IMR-90 (cell line): Measurements from ENCODE around the gene EGFR. TPM values are rescaled to one million over a fixed set of nuclear protein-coding genes. Genes with fewer than 3 reads are reported as not detected.

Experiments used
- ATAC-seq: fragments of 200-7000 bp; cut with Tn5 transposase; 2 replicates; pipeline ENCODE4 v1.9.1; 2020; ENCODE audit warnings: low read depth, mild to moderate bottlenecking, moderate library complexity
- BruUV-seq: library from RNA; stranded (reverse); fragments of 400-500 nt; replicated peaks from 2 replicates; lab custom pipeline; 2021; lab: Mats Ljungman, UMichigan
- CTCF ChIA-PET: fragments of 300-600 bp; formaldehyde crosslinking; extraction: SDS; loops from one replicate; lab custom pipeline; 2021; ENCODE audit warnings: antibody characterized with exemption; lab: Yijun Ruan, JAX
- POLR2A ChIA-PET: fragments of 300-600 bp; sonication (Branson Sonifier 250); formaldehyde crosslinking; loops from one replicate; lab custom pipeline; 2022; ENCODE audit warnings: antibody characterized with exemption; ENCODE audit not compliant: unreplicated experiment; lab: Charles Lee
- DNase-seq: peaks from one replicate; pipeline ENCODE4 v3.0.0; 2013
- H2AFZ ChIP-seq: replicated peaks from 2 replicates; pipeline ENCODE3; 2013; ENCODE audit warnings: low read length, mild to moderate bottlenecking; ENCODE audit not compliant: poor library complexity
- H2AK5ac ChIP-seq: 2 replicates; pipeline ENCODE4 v1.6.1; 2013; ENCODE audit warnings: low read depth, low read length, inconsistent platforms
- H2AK9ac ChIP-seq: replicated peaks from 2 replicates; pipeline ENCODE3; 2013; ENCODE audit warnings: mild to moderate bottlenecking, low read depth, low read length, moderate library complexity; ENCODE audit not compliant: poor library complexity
- H2BK120ac ChIP-seq: 2 replicates; pipeline ENCODE4 v1.6.1; 2013; ENCODE audit warnings: low read depth, low read length, inconsistent platforms
- H2BK15ac ChIP-seq: 3 replicates; pipeline ENCODE4 v1.6.1; 2013; ENCODE audit warnings: low read depth, low read length, inconsistent platforms
- H2BK20ac ChIP-seq: 2 replicates; pipeline ENCODE4 v1.6.1; 2013; ENCODE audit warnings: low read depth, mild to moderate bottlenecking, inconsistent platforms, low read length, moderate library complexity
- H2BK5ac ChIP-seq: 2 replicates; pipeline ENCODE4 v1.6.1; 2013; ENCODE audit warnings: mild to moderate bottlenecking, low read depth, low read length, inconsistent platforms; ENCODE audit not compliant: poor library complexity, severe bottlenecking
- H3K14ac ChIP-seq: replicated peaks from 2 replicates; pipeline ENCODE4 v1.6.1; 2013; ENCODE audit warnings: low read depth, low read length, inconsistent platforms
- H3K18ac ChIP-seq: 2 replicates; pipeline ENCODE4 v1.6.1; 2013; ENCODE audit warnings: low read depth, low read length, control low read depth
- H3K23ac ChIP-seq: 2 replicates; pipeline ENCODE4 v1.6.1; 2013; ENCODE audit warnings: low read depth, low read length, inconsistent platforms
- H3K27ac ChIP-seq: 2 replicates; pipeline ENCODE4 v1.5.1; 2013; ENCODE audit warnings: mild to moderate bottlenecking, control low read depth, low read length; ENCODE audit not compliant: insufficient read depth
- H3K27me3 ChIP-seq: 2 replicates; pipeline ENCODE4 v1.6.1; 2013; ENCODE audit warnings: low read length; ENCODE audit not compliant: control insufficient read depth, insufficient read depth
- H3K36me3 ChIP-seq: 2 replicates; pipeline ENCODE4 v1.6.1; 2013; ENCODE audit warnings: low read length, mixed read lengths; ENCODE audit not compliant: control insufficient read depth, insufficient read depth
- H3K4ac ChIP-seq: 2 replicates; pipeline ENCODE4 v1.6.1; 2013; ENCODE audit warnings: low read depth, low read length, inconsistent platforms
- H3K4me1 ChIP-seq: 2 replicates; pipeline ENCODE4 v1.6.1; 2013; ENCODE audit warnings: low read length, mixed read lengths; ENCODE audit not compliant: control insufficient read depth, insufficient read depth
- H3K4me2 ChIP-seq: 2 replicates; pipeline ENCODE4 v1.6.1; 2013; ENCODE audit warnings: low read depth, mild to moderate bottlenecking, control low read depth, low read length, moderate library complexity
- H3K4me3 ChIP-seq: 2 replicates; pipeline ENCODE4 v1.5.1; 2013; ENCODE audit warnings: low read depth, mild to moderate bottlenecking, control low read depth, low read length, moderate library complexity; ENCODE audit not compliant: insufficient read depth
- H3K56ac ChIP-seq: 2 replicates; pipeline ENCODE4 v1.6.1; 2013; ENCODE audit warnings: low read length, inconsistent platforms; ENCODE audit not compliant: insufficient read depth; ENCODE audit errors: extremely low read depth
- H3K79me1 ChIP-seq, 2 experiments: 2 replicates each; pipeline ENCODE4 v1.6.1; 2013; ENCODE audit warnings: low read length in 2 of 2, inconsistent platforms in 1 of 2, low read depth in 1 of 2
- H3K9ac ChIP-seq: 2 replicates; pipeline ENCODE4 v1.6.1; 2013; ENCODE audit warnings: low read depth, low read length, control low read depth
- H3K9me1 ChIP-seq: 2 replicates; pipeline ENCODE4 v1.6.1; 2013; ENCODE audit warnings: low read length, inconsistent platforms; ENCODE audit not compliant: insufficient read depth
- H3K9me3 ChIP-seq: 2 replicates; pipeline ENCODE4 v1.6.1; 2013; ENCODE audit warnings: low read length; ENCODE audit not compliant: control insufficient read depth, insufficient read depth
- H4K20me1 ChIP-seq: 2 replicates; pipeline ENCODE4 v1.6.1; 2013; ENCODE audit warnings: low read length, inconsistent platforms; ENCODE audit not compliant: insufficient read depth
- H4K5ac ChIP-seq: 2 replicates; pipeline ENCODE4 v1.6.1; 2013; ENCODE audit warnings: mild to moderate bottlenecking, low read depth, low read length, control low read depth
- H4K8ac ChIP-seq, 2 experiments: 2 replicates each; pipeline ENCODE4 v1.6.1; 2013; ENCODE audit warnings: low read depth in 2 of 2, low read length in 2 of 2, control low read depth in 1 of 2, inconsistent platforms in 1 of 2
- H4K91ac ChIP-seq: 2 replicates; pipeline ENCODE4 v1.6.1; 2013; ENCODE audit warnings: low read depth, low read length, inconsistent platforms; ENCODE audit not compliant: insufficient read depth
- BHLHE40 ChIP-seq: fragments of 150-350 bp; IDR thresholded peaks from 2 replicates; pipeline ENCODE4 v1.6.1; 2016; ENCODE audit warnings: mild to moderate bottlenecking, low read depth, low read length
- CEBPB ChIP-seq: IDR thresholded peaks from 2 replicates; pipeline ENCODE4 v1.6.1; 2012; ENCODE audit warnings: low read depth, low read length, improper control_type of control experiment
- ELK1 ChIP-seq: fragments of 150-350 bp; IDR thresholded peaks from 2 replicates; pipeline ENCODE4 v1.6.1; 2016; ENCODE audit warnings: low read depth, mild to moderate bottlenecking, low read length, moderate library complexity, borderline replicate concordance
- MAZ ChIP-seq: IDR thresholded peaks from 2 replicates; pipeline ENCODE4 v1.6.1; 2012; ENCODE audit warnings: low read depth, mild to moderate bottlenecking, low read length, improper control_type of control experiment, moderate library complexity, borderline replicate concordance
- MXI1 ChIP-seq: IDR thresholded peaks from 2 replicates; pipeline ENCODE4 v1.6.1; 2012; ENCODE audit warnings: low read depth, mild to moderate bottlenecking, low read length, moderate library complexity, borderline replicate concordance
- NFE2L2 ChIP-seq: fragments of 150-350 bp; IDR thresholded peaks from 2 replicates; pipeline ENCODE4 v1.6.1; 2016; ENCODE audit warnings: low read depth, mild to moderate bottlenecking, low read length
- POLR2A ChIP-seq: IDR thresholded peaks from 2 replicates; pipeline ENCODE4 v1.6.1; 2012; ENCODE audit warnings: mild to moderate bottlenecking, low read depth, low read length
- RAD21 ChIP-seq: IDR thresholded peaks from 2 replicates; pipeline ENCODE4 v1.6.1; 2012; ENCODE audit warnings: low read length, improper control_type of control experiment
- RFX5 ChIP-seq: IDR thresholded peaks from 2 replicates; pipeline ENCODE4 v1.8.0; 2012; ENCODE audit warnings: low read depth, mild to moderate bottlenecking, low read length, moderate library complexity
- WGBS, 2 experiments: methylation state at CpG; one replicate each; pipeline versions ENCODE4 v1.1.5 to v1.1.7; 2013; ENCODE audit warnings: missing lambda C conversion rate in 2 of 2; ENCODE audit not compliant: insufficient read length in 1 of 2; ENCODE audit errors: extremely low coverage in 2 of 2; 5-methylcytosine and 5-hydroxymethylcytosine counted together
- dilution Hi-C: fragments of 300-500 bp; cut with HindIII; formaldehyde crosslinking; loops from one replicate; pipeline ENCODE4 v1.14.3; 2018; ENCODE audit warnings: low sequenced_read_pairs; ENCODE audit not compliant: unreplicated experiment
- in situ Hi-C: fragments of 300-500 bp; cut with MboI; formaldehyde crosslinking; loops from 3 replicates; pipeline ENCODE4 v1.14.3; 2019; ENCODE audit warnings: low sequenced_read_pairs, inconsistent platforms, mixed read lengths
- intact Hi-C: fragments of 100-400 bp; cut with micrococcal nuclease; formaldehyde crosslinking; loops from 2 replicates; pipeline ENCODE4 v1.10.0; 2022
- polyA plus RNA-seq, 3 experiments: library from polyadenylated mRNA; depleted of rRNA; stranded (reverse); fragments of >200 nt; gene quantifications; 2 replicates each; pipeline ENCODE4 v1.2.3, GENCODE V29; 2012; ENCODE audit warnings: low replicate concordance in 1 of 3
- total RNA-seq: library from RNA; depleted of rRNA; stranded (reverse); fragments of >200 nt; gene quantifications from 2 replicates; pipeline ENCODE4 v1.2.3, GENCODE V29; 2012
- TF ChIP-seq, protein P1 (sequence below): fragments of 150-350 bp; IDR thresholded peaks from 2 replicates; pipeline ENCODE4 v1.6.1; 2017; ENCODE audit warnings: mild to moderate bottlenecking, antibody characterized with exemption, low read length, low read depth
- TF ChIP-seq, protein P2 (sequence below): conservative IDR thresholded peaks from 2 replicates; pipeline ENCODE4 v1.5.1; 2012; ENCODE audit warnings: mild to moderate bottlenecking, low read depth, low read length, improper control_type of control experiment

EGFR gene
- total and polyA plus RNA-seq, 2 of the 4 experiments (the other 2 are of a cell fraction) = 36.9 to 60.4 TPM

DNA sequence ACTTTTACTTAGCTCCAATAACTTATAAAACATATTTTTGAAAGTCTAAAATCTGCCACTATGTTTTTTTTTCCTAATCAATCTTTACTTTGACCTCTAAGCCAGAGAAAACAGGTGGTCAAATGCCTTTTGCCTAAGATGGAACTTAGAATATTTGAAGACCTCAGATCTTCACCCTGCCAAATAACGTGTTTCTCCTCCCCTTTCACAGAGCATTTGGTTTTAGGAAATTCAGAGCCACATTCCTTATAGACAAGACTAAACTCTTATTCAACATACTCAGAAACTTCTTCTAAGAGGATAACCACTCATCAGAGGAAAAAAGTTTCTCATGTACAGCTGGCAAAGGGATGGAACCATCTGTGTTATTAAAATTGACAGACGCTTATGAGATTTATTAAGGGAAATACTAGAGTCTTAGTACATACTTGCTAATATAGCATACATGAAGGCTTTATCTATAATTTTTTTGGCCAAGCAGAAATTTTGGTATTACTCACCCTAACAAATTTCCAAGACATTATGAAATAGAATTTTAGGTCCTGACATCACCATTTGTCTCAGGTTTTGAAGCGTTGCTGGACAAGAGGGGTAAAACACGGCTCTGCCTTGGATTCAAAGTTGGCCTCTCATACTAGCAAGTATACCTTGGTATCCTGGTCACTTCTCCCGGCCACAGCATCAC is 2.6 kb upstream of the EGFR start:
- Histone ChIP-seq H2AFZ (no peak overlapping the region), H4K20me1 (peaks cover 14% of the 10 kb centered on the region), H3K9me1 (peaks cover 6% of the 10 kb centered on the region; the same call in 1 of the 2 replicates), H3K14ac (no peak overlapping the region; the same call in 1 of the 2 replicates), H3K79me1 (peaks cover 4 to 20% of the 10 kb centered on the region in 2 experiments; a peak in 3 of 4 replicates), H3K18ac (no peak overlapping the region), H3K4me2 (no peak overlapping the region), H3K4me3 (no peak overlapping the region), H2BK20ac (no peak overlapping the region), H3K56ac (no peak overlapping the region), H4K91ac (no peak overlapping the region; the same call in 1 of the 2 replicates), H3K27ac (no peak overlapping the region), H4K5ac (no peak overlapping the region), H3K4me1 (peaks cover 6% of the 10 kb centered on the region), H2BK15ac (no peak overlapping the region; the same call in 2 of the 3 replicates), H3K27me3 (no peaks in the 10 kb centered on the region), H3K4ac (0 out of 2 replicates have a peak overlapping the region, but pooled peaks have one; percentile 7), H2BK5ac (no peak overlapping the region), H3K23ac (0 out of 2 replicates have a peak overlapping the region, but pooled peaks have one; percentile 14), H3K9ac (no peak overlapping the region), H4K8ac (0 out of 4 replicates have a peak overlapping the region, but pooled peaks of 1 of the 2 experiments have one; percentile 36), H3K36me3 (no peaks in the 10 kb centered on the region), H3K9me3 (0 out of 2 replicates have a peak, but pooled peaks cover 2% of the 10 kb centered on the region), H2AK5ac (0 out of 2 replicates have a peak overlapping the region, but pooled peaks have one; percentile 14), H2BK120ac (no peak overlapping the region; the same call in 1 of the 2 replicates), H2AK9ac (no peak overlapping the region)
- 82% methylated on average over 2 of the region's 5 CpGs; no CpG with 5 or more reads in 1 of the 2 experiments for WGBS, 2 experiments
- BruUV-seq = no TSS peak
- POLR2A ChIA-PET = no interaction called here
- ATAC-seq (no peak), DNase-seq (no peak)
- dilution Hi-C loops = no loop called here
- CTCF ChIA-PET = interaction anchor here (0.6 kb wide), 1 partner anchor 71 kb away, joined by 3 read pairs; no protein-coding TSS in a partner anchor
- in situ Hi-C loops = loop anchor here (10.0 kb wide), 1 partner anchor 231 kb away; no protein-coding TSS in a partner anchor
- TF ChIP-seq, protein P1, sequence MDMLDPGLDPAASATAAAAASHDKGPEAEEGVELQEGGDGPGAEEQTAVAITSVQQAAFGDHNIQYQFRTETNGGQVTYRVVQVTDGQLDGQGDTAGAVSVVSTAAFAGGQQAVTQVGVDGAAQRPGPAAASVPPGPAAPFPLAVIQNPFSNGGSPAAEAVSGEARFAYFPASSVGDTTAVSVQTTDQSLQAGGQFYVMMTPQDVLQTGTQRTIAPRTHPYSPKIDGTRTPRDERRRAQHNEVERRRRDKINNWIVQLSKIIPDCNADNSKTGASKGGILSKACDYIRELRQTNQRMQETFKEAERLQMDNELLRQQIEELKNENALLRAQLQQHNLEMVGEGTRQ = no peak
- no peak for TF ChIP-seq NFE2L2
- TF ChIP-seq BHLHE40 = no peak
- no peak for TF ChIP-seq RAD21
- no peak for TF ChIP-seq CEBPB
- no peak for TF ChIP-seq ELK1
- TF ChIP-seq MAZ = no peak
- TF ChIP-seq, protein P2, sequence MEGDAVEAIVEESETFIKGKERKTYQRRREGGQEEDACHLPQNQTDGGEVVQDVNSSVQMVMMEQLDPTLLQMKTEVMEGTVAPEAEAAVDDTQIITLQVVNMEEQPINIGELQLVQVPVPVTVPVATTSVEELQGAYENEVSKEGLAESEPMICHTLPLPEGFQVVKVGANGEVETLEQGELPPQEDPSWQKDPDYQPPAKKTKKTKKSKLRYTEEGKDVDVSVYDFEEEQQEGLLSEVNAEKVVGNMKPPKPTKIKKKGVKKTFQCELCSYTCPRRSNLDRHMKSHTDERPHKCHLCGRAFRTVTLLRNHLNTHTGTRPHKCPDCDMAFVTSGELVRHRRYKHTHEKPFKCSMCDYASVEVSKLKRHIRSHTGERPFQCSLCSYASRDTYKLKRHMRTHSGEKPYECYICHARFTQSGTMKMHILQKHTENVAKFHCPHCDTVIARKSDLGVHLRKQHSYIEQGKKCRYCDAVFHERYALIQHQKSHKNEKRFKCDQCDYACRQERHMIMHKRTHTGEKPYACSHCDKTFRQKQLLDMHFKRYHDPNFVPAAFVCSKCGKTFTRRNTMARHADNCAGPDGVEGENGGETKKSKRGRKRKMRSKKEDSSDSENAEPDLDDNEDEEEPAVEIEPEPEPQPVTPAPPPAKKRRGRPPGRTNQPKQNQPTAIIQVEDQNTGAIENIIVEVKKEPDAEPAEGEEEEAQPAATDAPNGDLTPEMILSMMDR = no peak
- TF ChIP-seq POLR2A = no peak
- no peak for TF ChIP-seq MXI1
- TF ChIP-seq RFX5 = no peak
- intact Hi-C loops = loop anchor here (5.0 kb wide), 1 partner anchor 174 kb away; no protein-coding TSS in a partner anchor
